H1 (cell line): ENCODE measurements around the gene CYP4B1. TPM values are rescaled to one million over a fixed set of nuclear protein-coding genes. Genes with fewer than 3 reads are reported as not detected.

Source experiments
- CTCF ChIA-PET: fragments of 300-600 bp; sonication (Branson Sonifier 250); formaldehyde crosslinking; loops from one replicate; lab custom pipeline; 2021; ENCODE audit not compliant: partially characterized antibody; lab: Charles Lee
- POLR2A ChIA-PET: fragments of 300-600 bp; sonication (Branson Sonifier 250); formaldehyde crosslinking; loops from one replicate; lab custom pipeline; 2021; ENCODE audit warnings: inconsistent platforms; ENCODE audit not compliant: partially characterized antibody; lab: Charles Lee
- DNase-seq, 2 experiments: peaks; one replicate each; pipeline versions ENCODE4 v3.0.0 to v3.0.0-alpha.2; 2010 to 2022; ENCODE audit warnings: low spot score in 2 of 2, low read depth in 1 of 2, mixed read lengths in 1 of 2
- FAIRE-seq: peaks from 2 replicates; lab custom pipeline; 2011; peaks lifted over from hg19 to GRCh38; lab: Jason Lieb, UNC
- H2AFZ ChIP-seq: 2 replicates; pipeline ENCODE4 v1.8.1; 2012; ENCODE audit warnings: low read length, inconsistent platforms
- H2AK5ac ChIP-seq: 2 replicates; pipeline ENCODE4 v1.6.1; 2013; ENCODE audit warnings: low read depth, low read length
- H2BK120ac ChIP-seq: replicated peaks from 2 replicates; pipeline ENCODE3; 2013; ENCODE audit warnings: low read depth, low read length, inconsistent platforms
- H2BK12ac ChIP-seq: 2 replicates; pipeline ENCODE4 v1.6.1; 2013; ENCODE audit warnings: low read depth, low read length
- H2BK15ac ChIP-seq: 2 replicates; pipeline ENCODE4 v1.6.1; 2013; ENCODE audit warnings: low read length
- H2BK20ac ChIP-seq: 2 replicates; pipeline ENCODE4 v1.6.1; 2013; ENCODE audit warnings: low read length
- H2BK5ac ChIP-seq: 2 replicates; pipeline ENCODE4 v1.6.1; 2013; ENCODE audit warnings: low read depth, low read length
- H3K14ac ChIP-seq: 2 replicates; pipeline ENCODE4 v1.6.1; 2013; ENCODE audit warnings: inconsistent platforms; ENCODE audit not compliant: insufficient read length
- H3K18ac ChIP-seq: 2 replicates; pipeline ENCODE4 v1.6.1; 2013; ENCODE audit warnings: low read length; ENCODE audit errors: extremely low read depth
- H3K23ac ChIP-seq: 2 replicates; pipeline ENCODE4 v1.6.1; 2013; ENCODE audit warnings: inconsistent platforms; ENCODE audit not compliant: insufficient read length
- H3K23me2 ChIP-seq: 2 replicates; pipeline ENCODE4 v1.6.1; 2013; ENCODE audit warnings: low read depth, low read length
- H3K27ac ChIP-seq: 2 replicates; pipeline ENCODE4 v1.6.1; 2011; ENCODE audit warnings: low read depth, low read length, inconsistent platforms
- H3K27me3 ChIP-seq, 4 experiments: replicated peaks in 1 of 4; 1 replicate in 1 of 4; 2 replicates in 3 of 4; pipeline versions ENCODE4 v1.6.1 to v1.8.1; 2011 to 2013; ENCODE audit warnings: low read length in 3 of 4, mild to moderate bottlenecking in 3 of 4, inconsistent platforms in 2 of 4, mixed read lengths in 2 of 4, moderate library complexity in 1 of 4; ENCODE audit not compliant: control insufficient read depth in 3 of 4, insufficient read depth in 3 of 4; ENCODE audit errors: extremely low read depth in 1 of 4
- H3K36me3 ChIP-seq, 4 experiments: 2 replicates each; pipeline versions ENCODE4 v1.6.1 to v1.8.1; 2011 to 2013; ENCODE audit warnings: mild to moderate bottlenecking in 4 of 4, low read length in 3 of 4, moderate library complexity in 2 of 4, control low read depth in 1 of 4, inconsistent platforms in 1 of 4; ENCODE audit not compliant: insufficient read depth in 4 of 4, control insufficient read depth in 2 of 4
- H3K4ac ChIP-seq: replicated peaks from 2 replicates; pipeline ENCODE3; 2013; ENCODE audit warnings: low read length, low read depth, mixed read lengths, inconsistent platforms; ENCODE audit not compliant: insufficient read length
- H3K4me1 ChIP-seq, 4 experiments: replicated peaks in 1 of 4; 1 replicate in 1 of 4; 2 replicates in 3 of 4; pipeline versions ENCODE4 v1.6.1 to v1.8.1; 2011 to 2013; ENCODE audit warnings: low read length in 3 of 4, inconsistent platforms in 2 of 4, mixed read lengths in 1 of 4; ENCODE audit not compliant: insufficient read depth in 4 of 4, control insufficient read depth in 3 of 4
- H3K4me2 ChIP-seq, 2 experiments: 2 replicates each; pipeline versions ENCODE4 v1.6.1 to v1.8.1; 2011 to 2013; ENCODE audit warnings: low read depth in 2 of 2, low read length in 2 of 2, control low read depth in 1 of 2, inconsistent platforms in 1 of 2, mild to moderate bottlenecking in 1 of 2; ENCODE audit not compliant: insufficient read depth in 1 of 2
- H3K4me3 ChIP-seq, 4 experiments: fragments of 200-600, 300-600 bp in 1 of 4; sonication (generic), shearing (Covaris generic), sonication (Bioruptor Twin) in 1 of 4; 2 replicates each; pipeline versions ENCODE4 v1.5.1 to v1.8.1; 2011 to 2016; ENCODE audit warnings: low read length in 4 of 4, low read depth in 3 of 4, control low read depth in 2 of 4, inconsistent platforms in 2 of 4, mild to moderate bottlenecking in 2 of 4, mixed read lengths in 1 of 4, moderate library complexity in 1 of 4; ENCODE audit not compliant: insufficient read depth in 2 of 4; ENCODE audit errors: extremely low read depth in 1 of 4
- H3K56ac ChIP-seq: replicated peaks from 2 replicates; pipeline ENCODE3; 2013; ENCODE audit warnings: low read depth, mild to moderate bottlenecking, mixed read lengths, low read length, inconsistent platforms; ENCODE audit not compliant: insufficient read length
- H3K79me1 ChIP-seq: 2 replicates; pipeline ENCODE4 v1.6.1; 2013; ENCODE audit warnings: low read depth, low read length, control low read depth
- H3K79me2 ChIP-seq, 2 experiments: 2 replicates each; pipeline versions ENCODE4 v1.6.1 to v1.8.1; 2012 to 2013; ENCODE audit warnings: low read length in 2 of 2, mild to moderate bottlenecking in 2 of 2, inconsistent platforms in 1 of 2; ENCODE audit not compliant: insufficient read depth in 2 of 2, control insufficient read depth in 1 of 2
- H3K9ac ChIP-seq, 4 experiments: replicated peaks in 1 of 4; 1 replicate in 1 of 4; 2 replicates in 3 of 4; pipeline versions ENCODE4 v1.6.1 to v1.8.1; 2011 to 2013; ENCODE audit warnings: low read depth in 3 of 4, low read length in 3 of 4, control low read depth in 2 of 4, mild to moderate bottlenecking in 2 of 4, moderate library complexity in 2 of 4, inconsistent platforms in 1 of 4; ENCODE audit errors: extremely low read depth in 1 of 4
- H3K9me3 ChIP-seq, 2 experiments: 2 replicates each; pipeline versions ENCODE4 v1.6.1 to v1.8.1; 2012 to 2013; ENCODE audit warnings: mild to moderate bottlenecking in 2 of 2, moderate library complexity in 2 of 2, control low read depth in 1 of 2, inconsistent platforms in 1 of 2, low read depth in 1 of 2, low read length in 1 of 2, mixed read lengths in 1 of 2; ENCODE audit not compliant: insufficient read depth in 2 of 2
- H4K20me1 ChIP-seq, 2 experiments: replicated peaks in 1 of 2; 2 replicates each; pipeline versions ENCODE3 to v1.8.1; 2011 to 2013; ENCODE audit warnings: inconsistent platforms in 2 of 2, low read length in 2 of 2, mild to moderate bottlenecking in 1 of 2; ENCODE audit not compliant: insufficient read depth in 2 of 2, control insufficient read depth in 1 of 2
- H4K5ac ChIP-seq: 2 replicates; pipeline ENCODE4 v1.6.1; 2013; ENCODE audit warnings: low read length, low read depth, mixed read lengths, inconsistent platforms; ENCODE audit not compliant: insufficient read length
- H4K8ac ChIP-seq: 2 replicates; pipeline ENCODE4 v1.8.0; 2013; ENCODE audit warnings: mild to moderate bottlenecking, moderate library complexity, low read length, inconsistent platforms; ENCODE audit not compliant: insufficient read depth; ENCODE audit errors: extremely low read depth
- H4K91ac ChIP-seq: replicated peaks from 2 replicates; pipeline ENCODE3; 2013; ENCODE audit warnings: low read length, mixed read lengths, inconsistent platforms; ENCODE audit not compliant: insufficient read length
- BACH1 ChIP-seq: IDR thresholded peaks from 2 replicates; pipeline ENCODE4 v1.6.1; 2012; ENCODE audit warnings: low read length, improper control_type of control experiment
- BCL11A ChIP-seq, 2 experiments: IDR thresholded peaks; one replicate each; pipeline ENCODE4 v1.6.1; 2011; ENCODE audit warnings: low read depth in 2 of 2, low read length in 2 of 2, mild to moderate bottlenecking in 2 of 2
- CBX8 ChIP-seq: fragments of 300-800, 300-1000 bp; sonication (generic); IDR thresholded peaks from 2 replicates; pipeline ENCODE4 v1.7.1; 2016; ENCODE audit warnings: low read depth, low read length, borderline replicate concordance
- CREB1 ChIP-seq: IDR thresholded peaks from 2 replicates; pipeline ENCODE4 v1.6.1; 2012; ENCODE audit warnings: inconsistent platforms
- GABPA ChIP-seq: IDR thresholded peaks from 2 replicates; pipeline ENCODE4 v1.6.1; 2011; ENCODE audit warnings: mild to moderate bottlenecking, low read length, moderate library complexity, borderline replicate concordance; ENCODE audit not compliant: insufficient read depth
- HDAC6 ChIP-seq: IDR thresholded peaks from one replicate; pipeline ENCODE4 v1.7.1; 2012; ENCODE audit warnings: low read depth, mild to moderate bottlenecking, inconsistent platforms, low read length, moderate library complexity
- JUND ChIP-seq: IDR thresholded peaks from 2 replicates; pipeline ENCODE4 v1.6.1; 2011; ENCODE audit warnings: mild to moderate bottlenecking, improper control_type of control experiment, low read length
- KDM4A ChIP-seq: IDR thresholded peaks from one replicate; pipeline ENCODE4 v1.7.1; 2012; ENCODE audit warnings: low read depth, mild to moderate bottlenecking, moderate library complexity, low read length, inconsistent platforms; ENCODE audit not compliant: severe bottlenecking
- MAX ChIP-seq: IDR thresholded peaks from 2 replicates; pipeline ENCODE4 v1.6.1; 2012; ENCODE audit warnings: inconsistent platforms
- PHF8 ChIP-seq: fragments of 200-600 bp; sonication (generic); conservative IDR thresholded peaks from 2 replicates; pipeline ENCODE4 v1.7.1; 2012; ENCODE audit warnings: low read depth, mild to moderate bottlenecking, inconsistent platforms, low read length, moderate library complexity
- RXRA ChIP-seq: IDR thresholded peaks from 2 replicates; pipeline ENCODE4 v1.6.1; 2011; ENCODE audit warnings: low read depth, mild to moderate bottlenecking, low read length, moderate library complexity; ENCODE audit not compliant: insufficient read depth
- SIN3A ChIP-seq, 2 experiments: IDR thresholded peaks in 1 of 2; conservative IDR thresholded peaks in 1 of 2; 2 replicates each; pipeline ENCODE4 v1.6.1; 2011 to 2012; ENCODE audit warnings: low read length in 2 of 2, improper control_type of control experiment in 1 of 2, low read depth in 1 of 2, mild to moderate bottlenecking in 1 of 2
- SIRT6 ChIP-seq: IDR thresholded peaks from one replicate; pipeline ENCODE4 v1.7.1; 2012; ENCODE audit warnings: low read length, inconsistent platforms
- TAF1 ChIP-seq: IDR thresholded peaks from 2 replicates; pipeline ENCODE4 v1.6.1; 2011; ENCODE audit warnings: mild to moderate bottlenecking, low read depth, low read length
- WGBS, 2 experiments: shearing (Covaris generic) in 1 of 2; methylation state at CpG; one replicate each; pipeline versions ENCODE4 v1.1.6 to v1.1.7; 2013 to 2015; ENCODE audit warnings: low lambda C conversion rate in 2 of 2, mixed read lengths in 2 of 2, inconsistent platforms in 1 of 2, low coverage in 1 of 2, missing lambda C conversion rate in 1 of 2; ENCODE audit not compliant: insufficient replicate concordance in 2 of 2, insufficient coverage in 1 of 2, insufficient read length in 1 of 2; ENCODE audit errors: extremely low coverage in 1 of 2, missing lambda C conversion rate in 1 of 2; 5-methylcytosine and 5-hydroxymethylcytosine counted together
- polyA plus RNA-seq, 7 experiments: library from polyadenylated mRNA; depleted of rRNA in 3 of 7; stranded (reverse) in 5 of 7; unstranded in 2 of 7; fragments of >200 nt in 5 of 7; fragments of 200-250 nt in 2 of 7; gene quantifications; 1 replicate in 5 of 7; 2 replicates in 1 of 7; 4 replicates in 1 of 7; pipeline versions ENCODE4 v1.2.1 to v1.2.3, GENCODE V29; 2011 to 2013; ENCODE audit warnings: missing spikeins in 2 of 7, mixed read lengths in 2 of 7
- total RNA-seq: library from RNA; stranded (reverse); fragmentation: NEBNext Ultra II Directional; extraction: Animal tissue kit (Norgen Biotek cat#: 25700); gene quantifications from 2 replicates; pipeline ENCODE4 v1.2.1, GENCODE V29; 2021

Gene CYP4B1
- total and polyA plus RNA-seq, 2 of the 8 experiments (the other 6 are each of a cell fraction or from before 2014, with no cell fraction given), result 0.23 TPM; not detected in 1

GRCh38 chr1:46801323-46802055, 2.6 kb downstream of the CYP4B1 start:
- no peaks in the 10 kb centered on the region for H3K9me3 ChIP-seq
- no peak overlapping the region for H3K4ac ChIP-seq
- 95% methylated on average over 5 of the region's 5 CpGs; no CpG with 5 or more reads in 1 of the 2 experiments for WGBS, 2 experiments
- H3K27ac ChIP-seq, result no peak overlapping the region
- H2AK5ac ChIP-seq, result no peak overlapping the region
- FAIRE-seq (no peak), DNase-seq (no peak)
- no peaks in the 10 kb centered on the region for H4K20me1 ChIP-seq
- H3K14ac ChIP-seq, result no peak overlapping the region
- H3K9ac ChIP-seq, result no peak overlapping the region
- no peaks in the 10 kb centered on the region for H3K23me2 ChIP-seq
- no peak overlapping the region for H3K56ac ChIP-seq
- H2BK120ac ChIP-seq, result no peak overlapping the region
- no peak overlapping the region for H2BK15ac ChIP-seq
- POLR2A ChIA-PET, result no interaction called here
- H3K23ac ChIP-seq, result no peak overlapping the region
- H4K5ac ChIP-seq, result no peak overlapping the region
- H2BK12ac ChIP-seq, result no peak overlapping the region
- no peaks in the 10 kb centered on the region for H3K79me2 ChIP-seq
- H3K18ac ChIP-seq, result no peak overlapping the region
- no peaks in the 10 kb centered on the region; a peak in 1 of 7 replicates for H3K27me3 ChIP-seq
- no peak overlapping the region for H3K4me2 ChIP-seq
- no peaks in the 10 kb centered on the region for H3K79me1 ChIP-seq
- H2BK20ac ChIP-seq, result no peak overlapping the region
- H3K36me3 ChIP-seq, result no peaks in the 10 kb centered on the region
- no peak overlapping the region for H4K8ac ChIP-seq
- no peak overlapping the region for H2AFZ ChIP-seq
- no peak overlapping the region for H3K4me3 ChIP-seq
- no peaks in the 10 kb centered on the region for H3K4me1 ChIP-seq
- no peak overlapping the region for H4K91ac ChIP-seq
- no peak overlapping the region for H2BK5ac ChIP-seq
- CTCF ChIA-PET, result interaction anchor here (1.1 to 1.4 kb wide), 3 partner anchors 11 to 354 kb away, joined by 3 read pairs; no protein-coding TSS in a partner anchor
- no peak for TF ChIP-seq SIN3A (conservative IDR thresholded peaks at IDR 0.05 in 1 of 2, IDR thresholded peaks at IDR 0.05 in 1 of 2; ENCODE audit: low read depth in 1 of 2, low read length in 2 of 2)
- no peak for TF ChIP-seq CREB1
- no peak for TF ChIP-seq RXRA
- no peak for TF ChIP-seq CBX8
- TF ChIP-seq GABPA, result no peak
- no peak for TF ChIP-seq TAF1
- TF ChIP-seq KDM4A, result no peak
- no peak for TF ChIP-seq BACH1
- no peak for TF ChIP-seq PHF8
- TF ChIP-seq SIRT6, result no peak
- no peak for TF ChIP-seq BCL11A (IDR thresholded peaks at IDR 0.05; ENCODE audit: low read depth in 2 of 2, low read length in 2 of 2)
- no peak for TF ChIP-seq MAX
- no peak for TF ChIP-seq HDAC6
- TF ChIP-seq JUND, result no peak
